CD14-positive monocyte (primary cell): ENCODE data around the gene LHX4. TPM values are rescaled to one million over a fixed set of nuclear protein-coding genes. Genes with fewer than 3 reads are reported as not detected.

Source experiments
- DNase-seq, 3 donors: peaks; one replicate each; pipeline ENCODE4 v3.0.0-alpha.2; 2011 to 2022
- H2AFZ ChIP-seq: 2 replicates; pipeline ENCODE4 v1.6.0; 2012; ENCODE audit warnings: mild to moderate bottlenecking, low read depth, low read length, inconsistent platforms; ENCODE audit not compliant: insufficient read depth, poor library complexity, severe bottlenecking
- H3K27ac ChIP-seq, 2 donors: 1 replicate in 1 of 2; 2 replicates in 1 of 2; pipeline ENCODE4 v1.5.1; 2012 to 2013; ENCODE audit warnings: low read length in 2 of 2, control low read depth in 1 of 2, inconsistent platforms in 1 of 2, low read depth in 1 of 2, mild to moderate bottlenecking in 1 of 2
- H3K27me3 ChIP-seq, 2 donors: one replicate each; pipeline versions ENCODE4 v1.6.0 to v1.6.1; 2011 to 2013; ENCODE audit warnings: low read length in 2 of 2; ENCODE audit not compliant: control insufficient read depth in 2 of 2, insufficient read depth in 2 of 2
- H3K36me3 ChIP-seq, 2 donors: replicated peaks in 1 of 2; 1 replicate in 1 of 2; 2 replicates in 1 of 2; pipeline versions ENCODE4 v1.5.1 to v1.6.1; 2012 to 2013; ENCODE audit warnings: low read length in 2 of 2, control low read depth in 1 of 2, inconsistent platforms in 1 of 2, mild to moderate bottlenecking in 1 of 2; ENCODE audit not compliant: insufficient read depth in 2 of 2, control insufficient read depth in 1 of 2
- H3K4me1 ChIP-seq, 2 donors: 1 replicate in 1 of 2; 2 replicates in 1 of 2; pipeline versions ENCODE4 v1.5.1 to v1.6.1; 2012 to 2013; ENCODE audit warnings: low read length in 2 of 2, control low read depth in 1 of 2, inconsistent platforms in 1 of 2, mild to moderate bottlenecking in 1 of 2, moderate library complexity in 1 of 2; ENCODE audit not compliant: insufficient read depth in 2 of 2, control insufficient read depth in 1 of 2
- H3K4me2 ChIP-seq: replicated peaks from 2 replicates; pipeline ENCODE3; 2012; ENCODE audit warnings: low read length, moderate library complexity, mild to moderate bottlenecking; ENCODE audit not compliant: poor library complexity, severe bottlenecking; ENCODE audit errors: extremely low read depth
- H3K4me3 ChIP-seq, 3 experiments: fragments of 200-600 bp in 1 of 3; sonication (generic) in 1 of 3; replicated peaks in 1 of 3; 1 replicate in 2 of 3; 2 replicates in 1 of 3; pipeline ENCODE4 v1.5.1; 2011 to 2013; ENCODE audit warnings: low read length in 3 of 3, mild to moderate bottlenecking in 3 of 3, control low read depth in 2 of 3, low read depth in 2 of 3, inconsistent platforms in 1 of 3, moderate library complexity in 1 of 3
- H3K79me2 ChIP-seq: 2 replicates; pipeline ENCODE4 v1.6.0; 2012; ENCODE audit warnings: mild to moderate bottlenecking, control low read depth, inconsistent platforms, low read length, moderate library complexity; ENCODE audit not compliant: insufficient read depth
- H3K9ac ChIP-seq: 2 replicates; pipeline ENCODE4 v1.6.0; 2017; ENCODE audit warnings: low read length, mild to moderate bottlenecking; ENCODE audit not compliant: insufficient read depth, poor library complexity, severe bottlenecking
- H3K9me3 ChIP-seq, 2 donors: replicated peaks in 1 of 2; 1 replicate in 1 of 2; 2 replicates in 1 of 2; pipeline versions ENCODE4 v1.5.1 to v1.6.1; 2012 to 2013; ENCODE audit warnings: low read length in 2 of 2, control low read depth in 1 of 2; ENCODE audit not compliant: control insufficient read depth in 1 of 2, insufficient read depth in 1 of 2
- H4K20me1 ChIP-seq: 2 replicates; pipeline ENCODE4 v1.6.0; 2012; ENCODE audit warnings: mild to moderate bottlenecking, low read length, control low read depth, moderate library complexity; ENCODE audit not compliant: insufficient read depth
- H3K27ac Mint-ChIP-seq, 7 donors: one replicate each; pipeline ENCODE4 v1.8.0; 2020; ENCODE audit warnings: mild to moderate bottlenecking in 7 of 7, mixed read lengths in 7 of 7, moderate library complexity in 6 of 7, inconsistent platforms in 2 of 7
- H3K27me3 Mint-ChIP-seq, 3 donors: one replicate each; pipeline ENCODE4 v1.8.0; 2021 to 2022; ENCODE audit warnings: low read depth in 3 of 3, mild to moderate bottlenecking in 3 of 3, mixed read lengths in 3 of 3, moderate library complexity in 3 of 3, inconsistent platforms in 1 of 3
- H3K36me3 Mint-ChIP-seq, 2 donors: one replicate each; pipeline ENCODE4 v1.8.0; 2020; ENCODE audit warnings: mixed read lengths in 2 of 2, inconsistent platforms in 1 of 2, mild to moderate bottlenecking in 1 of 2
- H3K4me1 Mint-ChIP-seq: one replicate; pipeline ENCODE4 v1.8.0; 2020; ENCODE audit warnings: mild to moderate bottlenecking, mixed read lengths
- H3K4me3 Mint-ChIP-seq, 2 donors: one replicate each; pipeline ENCODE4 v1.8.0; 2020; ENCODE audit warnings: mild to moderate bottlenecking in 2 of 2, mixed read lengths in 2 of 2, moderate library complexity in 1 of 2
- H3K9me3 Mint-ChIP-seq, 7 donors: one replicate each; pipeline ENCODE4 v1.8.0; 2020 to 2022; ENCODE audit warnings: mixed read lengths in 7 of 7, mild to moderate bottlenecking in 6 of 7, moderate library complexity in 6 of 7, inconsistent platforms in 2 of 7
- CTCF ChIP-seq: fragments of 200-600 bp; IDR thresholded peaks from one replicate; pipeline ENCODE4 v1.8.0; 2022; ENCODE audit warnings: antibody characterized with exemption, mild to moderate bottlenecking
- WGBS: methylation state at CpG from one replicate; pipeline ENCODE4 v1.1.5; 2013; ENCODE audit warnings: missing lambda C conversion rate; ENCODE audit not compliant: insufficient coverage; 5-methylcytosine and 5-hydroxymethylcytosine counted together
- intact Hi-C, 2 donors: fragments of 100-400 bp; cut with micrococcal nuclease; formaldehyde crosslinking; loops; one replicate each; pipeline versions ENCODE4 v1.15.0 to v1.15.1; 2023
- polyA plus RNA-seq, 3 donors: library from polyadenylated mRNA; depleted of rRNA in 1 of 3; unstranded in 2 of 3; stranded (reverse) in 1 of 3; fragments of 300-500 nt in 2 of 3; fragments of >200 nt in 1 of 3; fragmentation: Illumina TruSeq in 2 of 3; gene quantifications; 1 replicate in 2 of 3; 2 replicates in 1 of 3; pipeline ENCODE4 v1.2.3, GENCODE V29; 2012 to 2021

The LHX4 gene
- polyA plus RNA-seq, 3 donors, result not detected

- Histone ChIP-seq H3K27ac (no peak overlapping the region), H2AFZ (peak overlapping the region; percentile 21), H3K9ac (no peak overlapping the region), H3K36me3 (no peaks in the 10 kb centered on the region), H4K20me1 (no peaks in the 10 kb centered on the region), H3K9me3 (no peaks in the 10 kb centered on the region), H3K79me2 (no peaks in the 10 kb centered on the region), H3K4me1 (peaks cover 13 to 19% of the 10 kb centered on the region in 2 donors), H3K4me2 (no peak overlapping the region), H3K27me3 (peaks cover 0 to 2% of the 10 kb centered on the region in 2 donors), H3K4me3 (no peak overlapping the region)
- Mint-ChIP-seq H3K4me3 (no peak overlapping the region), H3K9me3 (peaks cover 0 to 3% (median 0%) of the 10 kb centered on the region in 7 donors), H3K27me3 (peaks cover 19 to 35% (median 22%) of the 10 kb centered on the region in 3 donors), H3K27ac (peak overlapping the region in 2 of 7 donors; percentile 42 to 53), H3K36me3 (no peaks in the 10 kb centered on the region), H3K4me1 (peaks cover 12% of the 10 kb centered on the region)
- intact Hi-C loops, result no loop called here
- WGBS, result 64% methylated on average over 7 of the region's 8 CpGs
- TF ChIP-seq CTCF, result no peak
- no peak for DNase-seq
Observed at GRCh38 chr1:180257486-180257885, 27.4 kb downstream of the LHX4 start.

- H3K4me1 ChIP-seq, result peaks cover 6 to 11% of the 10 kb centered on the region in 2 donors
- TF ChIP-seq CTCF, result no peak
- no peaks in the 10 kb centered on the region for H4K20me1 ChIP-seq
- H3K4me3 ChIP-seq, result no peak overlapping the region
- no peaks in the 10 kb centered on the region for H3K36me3 ChIP-seq
- H3K36me3 Mint-ChIP-seq, result no peaks in the 10 kb centered on the region
- H3K79me2 ChIP-seq, result no peaks in the 10 kb centered on the region
- H3K27me3 Mint-ChIP-seq, result peaks cover 22 to 36% (median 22%) of the 10 kb centered on the region in 3 donors
- intact Hi-C loops, result no loop called here
- H3K27ac ChIP-seq, result no peak overlapping the region
- no peak overlapping the region for H3K9ac ChIP-seq
- peaks cover 6% of the 10 kb centered on the region for H3K4me1 Mint-ChIP-seq
- 89% methylated on average over 11 of the region's 12 CpGs for WGBS
- H2AFZ ChIP-seq, result no peak overlapping the region
- DNase-seq, result no peak
- peaks cover 0 to 2% of the 10 kb centered on the region in 2 donors for H3K27me3 ChIP-seq
- no peak overlapping the region for H3K27ac Mint-ChIP-seq
- H3K9me3 Mint-ChIP-seq, result peaks cover 0 to 3% (median 0%) of the 10 kb centered on the region in 7 donors
- no peaks in the 10 kb centered on the region for H3K9me3 ChIP-seq
- no peak overlapping the region for H3K4me2 ChIP-seq
- no peak overlapping the region for H3K4me3 Mint-ChIP-seq
Observed at GRCh38 chr1:180258290-180258689, 28.2 kb downstream of the LHX4 start.
